Melanocyte of skin (primary cell): ENCODE data around the gene SGTA. TPM values are rescaled to one million over a fixed set of nuclear protein-coding genes. Genes with fewer than 3 reads are reported as not detected.

Experiments used
- total RNA-seq, 2 donors: library from RNA; depleted of rRNA; stranded (reverse); fragments of >200 nt; gene quantifications; 2 replicates each; pipeline ENCODE4 v1.2.3, GENCODE V29; 2012

The SGTA gene, protein sequence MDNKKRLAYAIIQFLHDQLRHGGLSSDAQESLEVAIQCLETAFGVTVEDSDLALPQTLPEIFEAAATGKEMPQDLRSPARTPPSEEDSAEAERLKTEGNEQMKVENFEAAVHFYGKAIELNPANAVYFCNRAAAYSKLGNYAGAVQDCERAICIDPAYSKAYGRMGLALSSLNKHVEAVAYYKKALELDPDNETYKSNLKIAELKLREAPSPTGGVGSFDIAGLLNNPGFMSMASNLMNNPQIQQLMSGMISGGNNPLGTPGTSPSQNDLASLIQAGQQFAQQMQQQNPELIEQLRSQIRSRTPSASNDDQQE
- total RNA-seq: 10 to 100 TPM; 64.0 to 68.3 TPM

DNA sequence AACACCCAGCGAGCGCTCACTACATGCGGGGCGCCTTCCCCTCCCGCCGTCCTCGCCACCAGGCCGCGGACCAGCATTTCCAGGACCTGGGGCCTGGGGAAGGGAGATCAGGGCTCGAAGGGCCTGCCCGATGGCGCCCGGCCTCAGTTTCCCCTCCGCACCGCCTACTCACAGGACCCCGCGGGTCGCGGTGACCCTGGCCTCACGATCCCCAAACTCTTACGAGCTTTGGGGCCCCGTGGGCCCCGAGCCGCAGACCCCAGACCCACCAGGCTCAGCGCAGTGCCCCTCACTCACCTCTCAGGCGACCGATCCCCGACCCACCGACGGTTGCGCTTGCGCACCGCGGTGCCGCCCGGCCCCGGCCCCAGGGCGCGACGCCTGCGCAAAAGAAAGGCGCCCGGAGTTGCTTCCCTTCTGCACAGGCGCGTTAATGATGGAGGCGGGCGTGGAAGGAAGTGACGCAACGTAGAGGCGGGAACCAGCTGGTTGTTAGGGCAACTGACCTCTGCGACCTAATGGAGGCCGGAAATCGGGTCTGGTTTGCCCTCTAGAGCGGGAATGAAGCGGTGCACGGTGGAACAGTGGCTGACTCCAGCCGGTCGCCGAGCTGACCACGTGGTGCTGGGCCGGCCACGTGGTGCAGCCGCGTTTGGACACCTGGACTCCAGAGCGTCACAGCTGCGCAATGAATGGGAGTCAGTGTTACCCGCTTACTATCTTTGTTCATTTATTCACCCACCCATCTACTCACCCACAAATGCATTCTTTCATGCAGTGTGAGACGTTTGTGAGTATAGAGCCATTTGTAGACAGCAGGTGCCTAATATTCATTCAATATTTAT, at the start of gene SGTA:
Gene SGTA, minus strand, starts transcription at position 338 of the 845 bp plus-strand sequence. CDS start 14,205 bp downstream, outside the sequence.

DNA sequence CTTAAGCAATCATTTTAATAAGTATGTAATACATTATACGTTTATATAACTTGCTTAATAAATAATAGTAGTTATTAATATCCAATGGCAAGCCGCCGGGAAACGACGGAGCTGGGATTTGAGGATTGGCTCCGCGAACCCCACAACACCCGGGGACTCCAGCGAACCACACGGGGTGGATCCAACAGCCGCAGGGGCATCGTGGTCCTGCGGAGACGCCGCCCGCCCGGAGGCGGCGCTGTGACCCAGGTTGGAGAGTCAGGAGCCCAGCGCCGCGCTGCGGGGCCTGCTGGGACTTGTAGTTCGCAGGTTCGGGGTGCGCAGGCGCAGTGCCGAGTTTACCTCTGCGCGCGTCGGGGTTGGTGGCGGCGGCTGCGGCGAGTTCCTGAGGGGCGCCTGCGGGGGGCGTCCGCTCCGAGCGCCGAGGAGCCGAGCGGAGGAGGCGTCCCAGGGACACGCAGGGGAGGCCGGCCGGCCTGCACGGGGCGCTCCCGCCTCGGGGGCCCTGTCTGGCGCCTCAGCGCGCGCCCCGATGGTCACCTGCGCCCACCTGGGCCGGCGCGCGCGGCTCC, 36.6 kb upstream of the SGTA start, which contains the start of gene ZNF554:
Gene ZNF554, plus strand, starts transcription at position 329 of the 572 bp plus-strand sequence. Its CDS starts 204 bp downstream, at position 533.

DNA sequence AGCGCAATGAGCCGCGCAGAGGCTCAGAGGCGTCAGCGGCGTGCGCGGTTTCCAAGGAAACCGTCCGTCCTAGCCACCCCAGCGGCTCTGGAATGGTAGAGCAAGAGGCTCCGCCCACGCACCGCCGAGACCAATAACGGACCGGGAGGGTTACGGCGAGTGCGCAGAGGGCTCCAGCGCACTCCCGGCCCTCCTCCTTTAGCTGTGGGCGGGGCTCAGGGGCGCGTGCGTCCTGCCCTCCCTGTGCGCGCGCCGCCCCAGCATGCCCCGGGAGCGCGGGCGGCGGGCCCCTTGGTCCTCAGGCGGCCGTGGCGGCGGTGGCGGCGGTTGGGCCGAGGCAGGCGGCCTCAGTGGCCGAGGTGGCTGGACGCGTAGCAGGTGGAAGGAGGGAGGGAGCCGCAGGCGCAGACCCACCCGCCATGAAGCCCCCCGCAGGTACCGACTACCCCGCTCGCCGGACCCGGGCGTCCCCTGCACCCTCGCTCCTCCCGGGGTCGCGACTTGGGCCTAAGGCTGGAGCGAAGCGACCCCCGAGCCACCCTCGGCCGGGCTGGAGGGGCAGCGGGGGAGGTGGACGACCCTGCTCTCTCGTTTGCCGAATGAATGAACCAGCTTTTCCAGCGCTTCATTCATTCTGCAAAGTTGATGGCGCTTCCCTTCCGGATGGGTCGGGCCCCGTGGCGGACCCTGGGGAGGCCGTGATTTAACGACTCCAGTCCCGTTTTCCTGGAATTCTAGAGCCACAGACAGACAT, 2.3 kb upstream of the SGTA start, which contains the start of gene THOP1:
Gene THOP1, plus strand, starts transcription at position 260 of the 754 bp plus-strand sequence. Its CDS starts 160 bp downstream, at position 420.

DNA sequence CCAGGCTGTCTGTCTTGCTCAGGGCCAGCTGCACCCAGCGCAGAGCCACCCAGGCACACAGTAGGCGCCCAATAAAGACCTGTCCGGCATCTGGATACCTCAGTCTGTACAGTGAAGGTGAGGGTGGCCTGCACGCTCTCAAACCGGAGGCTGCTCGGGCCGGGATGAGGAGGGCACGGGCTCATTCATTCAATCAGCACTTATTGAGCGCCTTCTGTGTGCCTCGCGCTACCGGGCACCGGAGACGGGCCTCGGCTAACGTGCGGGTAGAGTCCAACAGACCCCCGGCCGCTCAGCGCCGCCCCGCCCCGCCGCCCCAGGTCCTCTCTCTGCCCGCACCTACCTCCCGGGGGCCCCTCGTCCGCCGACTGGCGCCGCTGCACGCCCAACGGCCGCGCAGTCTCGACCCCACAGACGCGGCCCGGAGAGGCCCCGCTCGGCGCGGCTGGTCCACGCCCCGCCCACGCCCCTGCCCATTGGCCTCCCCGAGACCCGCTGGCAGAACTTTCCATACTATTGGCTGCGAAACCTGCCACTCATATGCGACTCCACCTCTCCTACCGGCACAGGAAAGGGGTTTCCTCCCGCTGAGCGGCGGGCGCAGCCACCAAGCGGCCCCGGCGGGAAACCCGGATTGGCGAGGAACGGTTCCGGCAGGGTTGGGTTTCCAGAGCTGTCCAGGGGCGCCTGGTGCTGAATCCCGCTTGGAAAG, 43.3 kb downstream of the SGTA start, which contains the start of gene SLC39A3:
Gene SLC39A3, minus strand, starts transcription at position 416 of the 712 bp plus-strand sequence. CDS start 2,760 bp downstream, outside the sequence.

DNA sequence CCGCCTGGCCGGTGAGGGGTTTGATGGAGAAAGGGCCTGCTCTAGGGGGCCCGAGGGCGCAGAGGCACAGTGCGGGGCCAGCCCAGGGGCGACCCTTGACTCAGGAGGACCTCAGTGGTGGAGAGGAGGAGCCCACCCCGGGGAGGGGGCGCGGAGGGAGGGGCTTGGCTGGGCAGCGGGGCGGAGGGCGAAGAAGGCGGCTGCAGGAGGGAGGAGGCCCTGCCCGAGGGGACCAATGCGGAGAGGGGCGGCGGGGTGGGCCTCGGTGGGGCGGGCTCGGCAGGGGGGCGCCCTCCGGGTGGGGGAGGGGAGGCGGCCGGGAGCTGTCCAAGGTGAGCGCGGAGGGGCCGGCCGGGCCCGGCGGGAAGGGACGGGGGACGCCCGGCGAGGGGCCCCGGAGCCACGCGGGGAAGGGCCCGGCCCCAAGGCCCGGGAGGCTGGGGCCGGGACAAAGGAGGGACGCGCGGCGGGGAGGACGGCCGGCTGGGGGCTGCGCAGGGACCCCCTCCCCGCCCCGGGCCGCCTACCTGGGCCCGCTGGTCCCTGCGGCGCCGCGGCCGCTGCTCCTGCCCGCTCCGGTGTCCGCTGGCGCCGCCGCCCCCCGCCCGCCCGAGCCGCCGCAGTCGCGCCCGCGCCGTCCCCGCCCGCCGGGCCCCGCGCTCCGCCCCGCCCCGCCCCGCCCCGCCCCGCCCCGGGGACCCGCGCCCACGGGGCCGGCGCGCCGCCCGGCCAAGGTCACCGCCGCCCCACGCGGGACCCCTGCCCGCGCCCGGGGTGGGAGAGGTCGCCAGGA, 62.1 kb downstream of the SGTA start, which contains the start of gene DIRAS1:
Gene DIRAS1, minus strand, starts transcription at position 596 of the 793 bp plus-strand sequence. CDS start 3,566 bp downstream, outside the sequence.

Other genes with a start within 250 kb of the SGTA start
- gene GNG7, start 80.6 kb downstream of the SGTA start, total RNA-seq: 1 to 10 TPM; 1.7 to 2.4 TPM
- 1 to 10 TPM; 2.4 to 2.7 TPM for gene DIRAS1, start 61.9 kb downstream of the SGTA start, total RNA-seq
- 10 to 100 TPM; 41.6 to 54.6 TPM for gene SLC39A3, start 43.3 kb downstream of the SGTA start, total RNA-seq
- 100 to 1,000 TPM in 1 of 2 donors, 10 to 100 TPM in 1; 80.9 to 157 TPM for gene THOP1, start 2.2 kb upstream of the SGTA start, total RNA-seq
- gene ZNF554, start 36.6 kb upstream of the SGTA start, total RNA-seq: 1 to 10 TPM; 2.0 to 3.4 TPM
- 1 to 10 TPM; 3.3 to 4.1 TPM for gene ZNF555, start 58.2 kb upstream of the SGTA start, total RNA-seq
- not detected for gene ZNF556, start 84.1 kb upstream of the SGTA start, total RNA-seq
- gene ZNF57, start 117.7 kb upstream of the SGTA start, total RNA-seq: 1 to 10 TPM; 3.1 to 7.3 TPM
- gene ZNF77, start 161.7 kb upstream of the SGTA start, total RNA-seq: 1 to 10 TPM; 3.1 to 4.3 TPM
- gene TLE6, start 194.3 kb upstream of the SGTA start, total RNA-seq: 1 to 10 TPM; 2.7 to 2.8 TPM
- gene TLE2, start 246.0 kb upstream of the SGTA start, total RNA-seq: 1 to 10 TPM in 1 of 2 donors, under 1 TPM in 1; 0.33 to 1.0 TPM